Hepatocyte (in vitro differentiated cells): Measurements from ENCODE around the gene MT3. TPM values are rescaled to one million over a fixed set of nuclear protein-coding genes. Genes with fewer than 3 reads are reported as not detected.

ENCODE experiments used
- DNase-seq: peaks from one replicate; pipeline ENCODE4 v3.0.0-alpha.2; 2016; ENCODE audit warnings: low spot score
- H2AFZ ChIP-seq: fragments of 200-600 bp; sonication (generic); 2 replicates; pipeline ENCODE4 v1.6.0; 2016; ENCODE audit warnings: antibody characterized with exemption, mild to moderate bottlenecking
- H3K27ac ChIP-seq: fragments of 200-600 bp; sonication (generic); 2 replicates; pipeline ENCODE4 v1.5.1; 2016; ENCODE audit warnings: mild to moderate bottlenecking
- H3K27me3 ChIP-seq: fragments of 200-600 bp; sonication (generic); 2 replicates; pipeline ENCODE4 v1.6.1; 2016
- H3K36me3 ChIP-seq: fragments of 200-600 bp; sonication (generic); replicated peaks from 2 replicates; pipeline ENCODE4 v1.5.1; 2016; ENCODE audit warnings: low read depth; ENCODE audit not compliant: insufficient read depth
- H3K4me1 ChIP-seq: fragments of 200-600 bp; sonication (generic); 2 replicates; pipeline ENCODE4 v1.5.1; 2016; ENCODE audit warnings: mild to moderate bottlenecking, moderate library complexity; ENCODE audit not compliant: insufficient read depth
- H3K4me2 ChIP-seq: fragments of 200-600 bp; sonication (generic); 2 replicates; pipeline ENCODE4 v1.6.0; 2016
- H3K4me3 ChIP-seq: fragments of 200-600 bp; sonication (generic); 2 replicates; pipeline ENCODE4 v1.5.1; 2016; ENCODE audit warnings: mild to moderate bottlenecking
- H3K79me2 ChIP-seq: fragments of 200-600 bp; sonication (generic); 2 replicates; pipeline ENCODE4 v1.6.0; 2017; ENCODE audit warnings: mild to moderate bottlenecking
- H3K9me2 ChIP-seq: fragments of 200-600 bp; sonication (generic); replicated peaks from 2 replicates; pipeline ENCODE4 v1.6.0; 2017; ENCODE audit warnings: mild to moderate bottlenecking; ENCODE audit not compliant: insufficient read depth
- H3K9me3 ChIP-seq: fragments of 200-600 bp; sonication (generic); 2 replicates; pipeline ENCODE4 v1.5.1; 2016; ENCODE audit warnings: low read depth, mild to moderate bottlenecking
- H4K20me1 ChIP-seq: fragments of 200-600 bp; sonication (generic); 2 replicates; pipeline ENCODE4 v1.6.0; 2016; ENCODE audit warnings: mild to moderate bottlenecking; ENCODE audit not compliant: insufficient read depth, poor library complexity, severe bottlenecking
- EZH2 ChIP-seq: fragments of 200-600 bp; sonication (generic); IDR thresholded peaks from 2 replicates; pipeline ENCODE4 v1.6.1; 2016; ENCODE audit warnings: antibody characterized with exemption, mild to moderate bottlenecking, borderline replicate concordance
- EZH2phosphoT487 ChIP-seq: fragments of 200-600 bp; sonication (generic); IDR thresholded peaks from one replicate; pipeline ENCODE4 v1.6.1; 2018; ENCODE audit warnings: antibody characterized with exemption, mild to moderate bottlenecking, low read depth, moderate library complexity; ENCODE audit not compliant: unreplicated experiment, severe bottlenecking
- WGBS: methylation state at CpG from one replicate; pipeline ENCODE4 v1.1.6; 2016; ENCODE audit warnings: low lambda C conversion rate; ENCODE audit errors: missing lambda C conversion rate; 5-methylcytosine and 5-hydroxymethylcytosine counted together
- polyA plus RNA-seq: library from polyadenylated mRNA; unstranded; fragments of >200 nt; fragmentation: Nextera tagmentation; extraction: Ambion mirVana; gene quantifications from 2 replicates; pipeline ENCODE4 v1.2.1, GENCODE V29; 2016
- total RNA-seq: library from RNA; depleted of rRNA; stranded (reverse); fragments of >200 nt; gene quantifications from 2 replicates; pipeline ENCODE4 v1.2.3, GENCODE V29; 2014
- TF ChIP-seq, protein P1 (sequence below): fragments of 200-600 bp; sonication (generic); IDR thresholded peaks from 2 replicates; pipeline ENCODE4 v1.5.1; 2016; ENCODE audit warnings: antibody characterized with exemption, mild to moderate bottlenecking; ENCODE audit not compliant: poor library complexity

The MT3 gene
- total and polyA plus RNA-seq, 2 experiments from 2014 or later, result not detected

DNA sequence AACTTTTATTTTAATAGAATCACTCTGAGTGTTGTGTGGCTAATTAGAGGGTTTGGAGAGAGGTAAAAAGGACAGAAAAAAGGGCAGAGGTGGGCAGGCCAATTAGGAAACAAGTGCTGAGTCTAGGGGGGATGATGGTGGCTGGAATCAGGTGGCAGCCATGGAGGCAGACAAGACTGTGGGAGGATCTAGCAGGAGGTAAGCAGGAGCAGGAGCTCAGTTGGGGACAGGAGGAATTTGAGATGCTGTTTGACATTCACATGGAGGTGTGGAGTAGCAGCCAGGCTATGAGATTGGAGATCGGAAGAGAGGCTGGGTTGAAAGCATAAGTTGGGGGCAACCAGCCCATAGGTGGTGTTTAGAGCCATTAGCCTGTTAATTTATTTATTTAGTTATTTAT lies 28.2 kb upstream of the MT3 start:
- H4K20me1 ChIP-seq, result no peaks in the 10 kb centered on the region
- H3K4me3 ChIP-seq, result no peak overlapping the region
- no peak overlapping the region for H3K4me2 ChIP-seq
- no peak for DNase-seq
- no peaks in the 10 kb centered on the region for H3K9me2 ChIP-seq
- no peaks in the 10 kb centered on the region for H3K79me2 ChIP-seq
- no peak overlapping the region for H3K27ac ChIP-seq
- TF ChIP-seq EZH2 (no peak), EZH2phosphoT487 (no peak)
- TF ChIP-seq, protein P1, sequence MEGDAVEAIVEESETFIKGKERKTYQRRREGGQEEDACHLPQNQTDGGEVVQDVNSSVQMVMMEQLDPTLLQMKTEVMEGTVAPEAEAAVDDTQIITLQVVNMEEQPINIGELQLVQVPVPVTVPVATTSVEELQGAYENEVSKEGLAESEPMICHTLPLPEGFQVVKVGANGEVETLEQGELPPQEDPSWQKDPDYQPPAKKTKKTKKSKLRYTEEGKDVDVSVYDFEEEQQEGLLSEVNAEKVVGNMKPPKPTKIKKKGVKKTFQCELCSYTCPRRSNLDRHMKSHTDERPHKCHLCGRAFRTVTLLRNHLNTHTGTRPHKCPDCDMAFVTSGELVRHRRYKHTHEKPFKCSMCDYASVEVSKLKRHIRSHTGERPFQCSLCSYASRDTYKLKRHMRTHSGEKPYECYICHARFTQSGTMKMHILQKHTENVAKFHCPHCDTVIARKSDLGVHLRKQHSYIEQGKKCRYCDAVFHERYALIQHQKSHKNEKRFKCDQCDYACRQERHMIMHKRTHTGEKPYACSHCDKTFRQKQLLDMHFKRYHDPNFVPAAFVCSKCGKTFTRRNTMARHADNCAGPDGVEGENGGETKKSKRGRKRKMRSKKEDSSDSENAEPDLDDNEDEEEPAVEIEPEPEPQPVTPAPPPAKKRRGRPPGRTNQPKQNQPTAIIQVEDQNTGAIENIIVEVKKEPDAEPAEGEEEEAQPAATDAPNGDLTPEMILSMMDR, result no peak
- 79% methylated on average over 1 of the region's 1 CpG for WGBS
- H3K36me3 ChIP-seq, result no peaks in the 10 kb centered on the region
- no peaks in the 10 kb centered on the region for H3K9me3 ChIP-seq
- peaks cover 2% of the 10 kb centered on the region for H3K27me3 ChIP-seq
- no peaks in the 10 kb centered on the region for H3K4me1 ChIP-seq
- H2AFZ ChIP-seq, result no peak overlapping the region

GRCh38 chr16:56564793-56565477 lies 24.4 kb upstream of the MT3 start, which contains the start of gene MT4:
Gene MT4 (plus strand): TSS chr16:56565073. CDS start chr16:56565129, 56 bp downstream.
- DNase-seq, result no peak
- no peak within 1 kb of the TSS for H3K4me3 ChIP-seq
- WGBS, result 85% methylated on average over 12 of the region's 12 CpGs
- H3K4me2 ChIP-seq, result no peak within 1 kb of the TSS
- TF ChIP-seq EZH2phosphoT487 (no peak), EZH2 (no peak)
- TF ChIP-seq, protein P1, result no peak
- no peaks in the 10 kb centered on the region for H3K36me3 ChIP-seq
- no peaks in the 10 kb centered on the region for H3K79me2 ChIP-seq
- H3K27ac ChIP-seq, result no peak within 1 kb of the TSS
- H2AFZ ChIP-seq, result no peak within 1 kb of the TSS
- no peaks in the 10 kb centered on the region for H3K4me1 ChIP-seq
- peaks cover 3% of the 10 kb centered on the region for H3K27me3 ChIP-seq
- no peaks in the 10 kb centered on the region for H3K9me2 ChIP-seq
- no peaks in the 10 kb centered on the region for H4K20me1 ChIP-seq
- H3K9me3 ChIP-seq, result no peaks in the 10 kb centered on the region

- Histone ChIP-seq H3K9me2 (no peaks in the 10 kb centered on the region), H4K20me1 (no peaks in the 10 kb centered on the region), H2AFZ (no peak overlapping the region), H3K9me3 (no peaks in the 10 kb centered on the region), H3K36me3 (no peaks in the 10 kb centered on the region), H3K4me1 (no peaks in the 10 kb centered on the region), H3K4me3 (no peak overlapping the region), H3K4me2 (no peak overlapping the region), H3K27me3 (peaks cover 3% of the 10 kb centered on the region), H3K79me2 (no peaks in the 10 kb centered on the region), H3K27ac (no peak overlapping the region)
- 86% methylated on average over 1 of the region's 1 CpG for WGBS
- DNase-seq, result no peak
- TF ChIP-seq, protein P1, result no peak
- TF ChIP-seq EZH2 (no peak), EZH2phosphoT487 (no peak)
Observed at GRCh38 chr16:56569971-56570370, 19.4 kb upstream of the MT3 start.
